AG04450 (cell line): ENCODE data around the gene EIF4G3. TPM values are rescaled to one million over a fixed set of nuclear protein-coding genes. Genes with fewer than 3 reads are reported as not detected.
"Not testable (repeated sequence)": the region's sequence is repeated elsewhere in the genome, so short reads cannot be mapped to it uniquely, and the experiment has no call there.

Source experiments
- CTCF ChIA-PET: fragments of 300-600, 350-600 bp; formaldehyde crosslinking; extraction: SDS; loops from one replicate; lab custom pipeline; 2022; ENCODE audit warnings: antibody characterized with exemption, inconsistent platforms; lab: Charles Lee
- POLR2A ChIA-PET: fragments of 350-600 bp; formaldehyde crosslinking; extraction: SDS; loops from one replicate; lab custom pipeline; 2021; ENCODE audit warnings: antibody characterized with exemption, inconsistent platforms; lab: Yijun Ruan, JAX
- DNase-seq: peaks from one replicate; pipeline ENCODE4 v3.0.0-alpha.2; 2011; ENCODE audit warnings: low read depth, low spot score
- H3K27ac ChIP-seq: one replicate; pipeline ENCODE4 v1.5.1; 2012; ENCODE audit warnings: low read depth, low read length, control low read depth
- H3K27me3 ChIP-seq: one replicate; pipeline ENCODE4 v1.6.0; 2012; ENCODE audit warnings: low read length; ENCODE audit not compliant: control insufficient read depth, insufficient read depth
- H3K4me3 ChIP-seq: 2 replicates; pipeline ENCODE4 v1.5.1; 2011; ENCODE audit warnings: mild to moderate bottlenecking, low read depth, low read length, control low read depth
- H3K9me3 ChIP-seq: 2 replicates; pipeline ENCODE4 v1.5.1; 2012; ENCODE audit warnings: low read length; ENCODE audit not compliant: control insufficient read depth, insufficient read depth
- CTCF ChIP-seq: IDR thresholded peaks from 2 replicates; pipeline ENCODE4 v1.5.1; 2011; ENCODE audit warnings: low read depth, low read length, control low read depth, inconsistent platforms
- polyA plus RNA-seq: library from polyadenylated mRNA; depleted of rRNA; stranded (reverse); fragments of >200 nt; gene quantifications from 2 replicates; pipeline ENCODE4 v1.2.3, GENCODE V29; 2011

The EIF4G3 gene
- polyA plus RNA-seq, 1 experiment: 74.9 TPM

- TF ChIP-seq CTCF: no peak
- Histone ChIP-seq H3K27me3 (no peaks in the 10 kb centered on the region), H3K27ac (no peak overlapping the region), H3K4me3 (no peak overlapping the region), H3K9me3 (no peaks in the 10 kb centered on the region)
- CTCF ChIA-PET: no interaction called here
- POLR2A ChIA-PET: no interaction called here
- no peak for DNase-seq
Observed at GRCh38 chr1:21024918-21025317, 151.8 kb downstream of the EIF4G3 start.

GRCh38 chr1:21024136-21024896 lies 152.4 kb downstream of the EIF4G3 start:
- H3K27me3 ChIP-seq, H3K9me3 ChIP-seq, POLR2A ChIA-PET, DNase-seq, H3K4me3 ChIP-seq, CTCF ChIA-PET, H3K27ac ChIP-seq: not testable (repeated sequence)

- Histone ChIP-seq H3K4me3 (no peak overlapping the region), H3K27ac (no peak overlapping the region), H3K9me3 (no peaks in the 10 kb centered on the region), H3K27me3 (no peaks in the 10 kb centered on the region)
- TF ChIP-seq CTCF: no peak
- DNase-seq: peak; percentile 94
- POLR2A ChIA-PET: interaction anchor here (0.6 to 1.0 kb wide), 3 partner anchors 47 to 301 kb away, joined by 3 to 7 read pairs (median 3); no protein-coding TSS in a partner anchor
- CTCF ChIA-PET: interaction anchor here (0.5 to 0.6 kb wide), 2 partner anchors 90 to 153 kb away, joined by 3 to 8 read pairs; no protein-coding TSS in a partner anchor
Observed at GRCh38 chr1:21022279-21023040, 154.2 kb downstream of the EIF4G3 start.

- POLR2A ChIA-PET: no interaction called here
- Histone ChIP-seq H3K27me3 (no peaks in the 10 kb centered on the region), H3K27ac (no peak overlapping the region), H3K9me3 (no peaks in the 10 kb centered on the region), H3K4me3 (no peak overlapping the region)
- TF ChIP-seq CTCF: no peak
- CTCF ChIA-PET: interaction anchor here (0.5 to 0.9 kb wide), 2 partner anchors 28 to 210 kb away, joined by 3 read pairs; no protein-coding TSS in a partner anchor
- DNase-seq: no peak
Observed at GRCh38 chr1:21021311-21021710, 155.4 kb downstream of the EIF4G3 start.

- Histone ChIP-seq H3K9me3 (no peaks in the 10 kb centered on the region), H3K27me3 (no peaks in the 10 kb centered on the region), H3K4me3 (no peak overlapping the region), H3K27ac (no peak overlapping the region)
- no peak for DNase-seq
- TF ChIP-seq CTCF: no peak
- POLR2A ChIA-PET: no interaction called here
- CTCF ChIA-PET: no interaction called here
Observed at GRCh38 chr1:21020151-21020550, 156.5 kb downstream of the EIF4G3 start.
